ENCODE results near the gene ZFP92. TPM values are rescaled to one million over a fixed set of nuclear protein-coding genes. Genes with fewer than 3 reads are reported as not detected.

Gene ZFP92
- total RNA-seq, 1 donor from 2014 or later: 0.49 TPM

DNA sequence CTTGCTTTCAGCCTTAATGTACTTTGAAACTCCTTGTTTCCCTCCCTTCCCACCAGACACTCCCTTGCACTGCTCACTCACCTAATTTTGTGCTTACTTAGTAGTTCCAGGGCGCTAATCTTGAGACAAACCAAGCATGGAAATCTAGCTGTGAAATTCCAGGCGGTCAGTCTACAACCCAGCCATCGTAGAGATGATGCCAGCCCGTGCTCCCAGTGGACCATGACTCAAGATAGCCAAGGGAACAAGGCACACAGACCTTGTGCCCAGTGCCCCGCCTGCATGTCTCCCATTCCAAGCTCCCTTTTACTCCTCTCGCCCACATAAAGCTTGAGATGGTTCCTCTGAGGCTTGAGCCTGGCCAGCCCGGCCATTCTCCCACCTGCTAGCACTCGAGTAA lies 23.5 kb downstream of the ZFP92 start:
- Histone ChIP-seq H3K4me1 (no peaks in the 10 kb centered on the region), H3K9me3 (replicated peaks) (no peaks in the 10 kb centered on the region), H3K36me3 (no peaks in the 10 kb centered on the region), H3K4me3 (no peak overlapping the region), H3K27me3 (ENCODE audit: low read depth) (peaks cover 5% of the 10 kb centered on the region), H3K27ac (replicated peaks) (no peak overlapping the region)
- intact Hi-C loops (cut with micrococcal nuclease): no loop called here
- no peak for TF ChIP-seq CTCF (IDR thresholded peaks at IDR 0.05; ENCODE audit: borderline replicate concordance)
- DNase-seq: no peak

- no peak for TF ChIP-seq CTCF (IDR thresholded peaks at IDR 0.05; ENCODE audit: borderline replicate concordance)
- no peak overlapping the region for H3K4me3 ChIP-seq
- H3K9me3 ChIP-seq (replicated peaks): no peaks in the 10 kb centered on the region
- no peaks in the 10 kb centered on the region for H3K4me1 ChIP-seq
- DNase-seq: no peak
- peaks cover 1% of the 10 kb centered on the region for H3K27me3 ChIP-seq (ENCODE audit: low read depth)
- no peaks in the 10 kb centered on the region for H3K36me3 ChIP-seq
- intact Hi-C loops (cut with micrococcal nuclease): no loop called here
- no peak overlapping the region for H3K27ac ChIP-seq (replicated peaks)
These were observed 24.6 kb downstream of the ZFP92 start for GRCh38 chrX:153435845-153436244.

- no peaks in the 10 kb centered on the region for H3K36me3 ChIP-seq
- H3K27me3 ChIP-seq (ENCODE audit: low read depth): no peaks in the 10 kb centered on the region
- no peaks in the 10 kb centered on the region for H3K4me1 ChIP-seq
- no peak for DNase-seq
- TF ChIP-seq CTCF (IDR thresholded peaks at IDR 0.05; ENCODE audit: borderline replicate concordance): peak; percentile 51
- no peaks in the 10 kb centered on the region for H3K9me3 ChIP-seq (replicated peaks)
- intact Hi-C loops (cut with micrococcal nuclease): no loop called here
- no peak overlapping the region for H3K27ac ChIP-seq (replicated peaks)
- no peak overlapping the region for H3K4me3 ChIP-seq
These were observed 27.3 kb downstream of the ZFP92 start for GRCh38 chrX:153438532-153438931.

GRCh38 chrX:153439977-153440376 lies 28.7 kb downstream of the ZFP92 start:
- Histone ChIP-seq H3K27ac (replicated peaks) (no peak overlapping the region), H3K4me1 (no peaks in the 10 kb centered on the region), H3K9me3 (replicated peaks) (no peaks in the 10 kb centered on the region), H3K36me3 (no peaks in the 10 kb centered on the region), H3K4me3 (no peak overlapping the region), H3K27me3 (ENCODE audit: low read depth) (no peaks in the 10 kb centered on the region)
- no peak for DNase-seq
- TF ChIP-seq CTCF (IDR thresholded peaks at IDR 0.05; ENCODE audit: borderline replicate concordance): no peak
- intact Hi-C loops (cut with micrococcal nuclease): no loop called here

DNA sequence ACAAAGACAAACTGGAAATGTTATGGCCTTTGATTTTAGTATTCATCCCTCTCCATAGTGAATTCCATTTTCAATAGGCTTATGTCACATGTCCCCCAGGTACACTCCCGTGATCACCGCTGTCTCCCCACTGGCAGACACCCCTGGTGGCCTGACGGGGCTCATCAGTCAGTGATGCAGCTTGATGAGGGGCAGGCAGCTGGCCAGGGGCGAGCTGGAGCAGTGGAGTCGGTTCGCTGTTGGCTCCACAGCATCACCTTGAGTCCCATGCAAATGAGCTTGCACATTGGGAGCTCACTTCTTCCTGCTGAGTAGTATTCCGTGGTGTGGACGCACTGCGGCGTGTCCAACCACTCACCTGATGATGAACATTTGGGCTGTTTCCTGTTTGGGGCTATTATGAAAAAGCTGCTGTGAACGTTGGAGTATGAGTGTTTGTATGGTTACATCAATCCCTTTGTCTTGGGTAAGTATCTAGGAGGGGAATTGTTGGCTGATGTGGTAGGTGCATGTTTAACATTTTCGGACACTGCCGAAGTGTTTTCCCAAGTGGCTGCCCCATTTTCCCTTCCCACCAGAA lies 29.4 kb downstream of the ZFP92 start:
- no peaks in the 10 kb centered on the region for H3K4me1 ChIP-seq
- TF ChIP-seq CTCF (IDR thresholded peaks at IDR 0.05; ENCODE audit: borderline replicate concordance): no peak
- no peak overlapping the region for H3K4me3 ChIP-seq
- H3K36me3 ChIP-seq: no peaks in the 10 kb centered on the region
- DNase-seq: no peak
- no peaks in the 10 kb centered on the region for H3K9me3 ChIP-seq (replicated peaks)
- H3K27ac ChIP-seq (replicated peaks): no peak overlapping the region
- intact Hi-C loops (cut with micrococcal nuclease): no loop called here
- H3K27me3 ChIP-seq (ENCODE audit: low read depth): no peaks in the 10 kb centered on the region

Data from left ventricle myocardium inferior (tissue), 1 donor.